IPS-11a (cell line): Measurements from ENCODE around the gene SMARCA1.
A peak's percentile ranks its signal among the peaks of the same experiment; 100 is the strongest.
"Not testable (repeated sequence)": the region's sequence is repeated elsewhere in the genome, so short reads cannot be mapped to it uniquely, and the experiment has no call there.

ENCODE experiments used
- H3K4me3 ChIP-seq: one replicate; pipeline ENCODE4 v1.5.1; 2013; ENCODE audit warnings: low read depth, low read length, control low read depth

Gene SMARCA1, protein sequence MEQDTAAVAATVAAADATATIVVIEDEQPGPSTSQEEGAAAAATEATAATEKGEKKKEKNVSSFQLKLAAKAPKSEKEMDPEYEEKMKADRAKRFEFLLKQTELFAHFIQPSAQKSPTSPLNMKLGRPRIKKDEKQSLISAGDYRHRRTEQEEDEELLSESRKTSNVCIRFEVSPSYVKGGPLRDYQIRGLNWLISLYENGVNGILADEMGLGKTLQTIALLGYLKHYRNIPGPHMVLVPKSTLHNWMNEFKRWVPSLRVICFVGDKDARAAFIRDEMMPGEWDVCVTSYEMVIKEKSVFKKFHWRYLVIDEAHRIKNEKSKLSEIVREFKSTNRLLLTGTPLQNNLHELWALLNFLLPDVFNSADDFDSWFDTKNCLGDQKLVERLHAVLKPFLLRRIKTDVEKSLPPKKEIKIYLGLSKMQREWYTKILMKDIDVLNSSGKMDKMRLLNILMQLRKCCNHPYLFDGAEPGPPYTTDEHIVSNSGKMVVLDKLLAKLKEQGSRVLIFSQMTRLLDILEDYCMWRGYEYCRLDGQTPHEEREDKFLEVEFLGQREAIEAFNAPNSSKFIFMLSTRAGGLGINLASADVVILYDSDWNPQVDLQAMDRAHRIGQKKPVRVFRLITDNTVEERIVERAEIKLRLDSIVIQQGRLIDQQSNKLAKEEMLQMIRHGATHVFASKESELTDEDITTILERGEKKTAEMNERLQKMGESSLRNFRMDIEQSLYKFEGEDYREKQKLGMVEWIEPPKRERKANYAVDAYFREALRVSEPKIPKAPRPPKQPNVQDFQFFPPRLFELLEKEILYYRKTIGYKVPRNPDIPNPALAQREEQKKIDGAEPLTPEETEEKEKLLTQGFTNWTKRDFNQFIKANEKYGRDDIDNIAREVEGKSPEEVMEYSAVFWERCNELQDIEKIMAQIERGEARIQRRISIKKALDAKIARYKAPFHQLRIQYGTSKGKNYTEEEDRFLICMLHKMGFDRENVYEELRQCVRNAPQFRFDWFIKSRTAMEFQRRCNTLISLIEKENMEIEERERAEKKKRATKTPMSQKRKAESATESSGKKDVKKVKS

DNA sequence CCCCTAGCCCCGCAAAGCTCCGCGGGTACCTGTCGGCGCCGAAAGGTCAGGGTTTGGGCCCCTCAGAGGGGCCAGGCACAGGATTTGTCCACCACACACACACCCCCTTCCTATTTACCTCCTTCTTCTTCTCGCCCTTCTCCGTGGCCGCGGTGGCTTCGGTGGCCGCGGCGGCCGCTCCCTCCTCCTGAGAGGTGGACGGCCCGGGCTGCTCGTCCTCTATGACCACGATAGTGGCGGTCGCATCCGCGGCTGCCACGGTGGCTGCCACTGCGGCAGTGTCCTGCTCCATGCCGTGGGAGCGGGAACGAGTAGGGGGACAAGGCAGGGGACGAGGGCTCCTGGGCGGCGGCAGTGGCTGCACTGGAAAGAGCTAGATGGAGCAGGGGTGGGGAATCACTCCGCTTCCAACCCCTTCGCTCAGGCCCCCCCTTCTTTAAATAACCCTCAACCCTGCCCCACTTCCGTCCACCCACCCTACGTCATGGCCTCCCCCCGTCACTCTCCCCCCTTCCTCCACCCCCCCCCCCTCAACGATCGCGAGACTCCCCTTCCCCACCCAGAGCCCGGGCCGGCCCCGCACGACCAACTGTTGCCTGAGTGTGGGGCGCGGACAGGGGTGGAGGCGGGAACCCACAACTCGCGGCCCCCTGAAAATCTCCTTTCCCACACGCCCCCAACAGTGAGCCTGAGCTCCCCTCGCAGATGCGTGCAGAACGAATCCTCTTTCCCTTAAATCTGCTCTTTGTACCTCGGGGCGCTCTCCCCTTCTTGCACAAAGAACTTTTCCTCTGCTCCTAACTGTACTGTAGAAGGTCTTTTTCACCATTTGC, at the start of gene SMARCA1:
Gene SMARCA1, minus strand, starts transcription at position 412 of the 833 bp plus-strand sequence. Its CDS starts 120 bp downstream, at position 292.
- peak within 1 kb of the TSS; percentile 60 for H3K4me3 ChIP-seq

DNA sequence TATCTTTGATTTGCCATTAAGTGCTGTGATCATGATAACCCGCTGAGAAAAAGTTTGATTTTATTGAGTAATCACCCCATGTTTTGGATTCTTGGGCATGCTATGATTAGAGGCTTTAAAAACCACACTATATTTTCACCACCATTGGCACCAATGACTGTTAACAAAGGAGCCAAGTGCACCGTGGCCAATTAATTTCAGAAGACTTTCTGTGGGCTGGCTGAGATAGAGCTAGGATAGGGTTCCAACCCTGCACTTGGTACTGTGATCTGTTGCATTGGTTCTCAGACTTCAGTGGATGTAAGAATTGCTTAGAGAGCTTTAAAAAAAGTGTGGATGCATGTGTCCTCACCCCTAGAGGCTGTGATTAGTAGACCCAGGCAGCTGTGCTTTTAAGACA, 49.1 kb upstream of the SMARCA1 start:
- no peak overlapping the region for H3K4me3 ChIP-seq

DNA sequence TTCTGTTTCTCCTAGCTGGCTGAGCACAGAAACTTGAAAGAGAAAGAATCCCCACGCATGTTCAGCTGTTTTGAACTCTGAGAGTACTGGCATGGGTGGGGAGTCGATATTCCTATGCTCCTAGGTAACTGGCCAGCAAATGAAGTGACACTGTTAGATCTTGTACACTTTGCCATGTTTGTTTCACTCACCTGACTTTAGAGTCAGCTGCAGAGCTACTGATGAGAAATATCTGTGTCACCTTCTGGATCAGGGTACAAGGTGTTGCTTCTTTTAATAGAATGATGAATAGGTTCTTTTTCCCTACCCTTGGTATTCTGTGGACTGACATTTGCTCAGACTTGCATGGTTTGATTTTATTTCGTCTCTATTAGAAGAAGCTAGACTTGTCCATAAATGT, 45.1 kb upstream of the SMARCA1 start:
- H3K4me3 ChIP-seq = no peak overlapping the region

DNA sequence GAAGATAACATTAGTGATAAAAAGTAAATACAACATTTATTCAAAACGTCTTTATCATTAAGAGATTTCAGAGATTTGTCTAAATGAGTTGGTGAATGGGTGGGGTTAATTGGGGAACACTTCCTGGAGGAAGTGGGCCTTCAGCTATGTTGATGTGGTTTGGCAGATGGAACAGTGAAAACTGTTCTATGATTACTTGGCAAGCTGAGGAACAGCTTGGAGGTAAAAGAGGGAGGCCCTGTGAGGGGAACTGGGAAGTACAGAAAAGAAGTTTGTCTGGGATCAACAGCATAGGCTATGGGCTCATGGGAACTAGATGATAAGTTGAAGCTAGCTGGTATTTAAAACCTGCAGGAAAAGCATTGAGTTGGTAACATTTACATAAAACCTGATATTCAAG, 42.8 kb upstream of the SMARCA1 start:
- H3K4me3 ChIP-seq = no peak overlapping the region

DNA sequence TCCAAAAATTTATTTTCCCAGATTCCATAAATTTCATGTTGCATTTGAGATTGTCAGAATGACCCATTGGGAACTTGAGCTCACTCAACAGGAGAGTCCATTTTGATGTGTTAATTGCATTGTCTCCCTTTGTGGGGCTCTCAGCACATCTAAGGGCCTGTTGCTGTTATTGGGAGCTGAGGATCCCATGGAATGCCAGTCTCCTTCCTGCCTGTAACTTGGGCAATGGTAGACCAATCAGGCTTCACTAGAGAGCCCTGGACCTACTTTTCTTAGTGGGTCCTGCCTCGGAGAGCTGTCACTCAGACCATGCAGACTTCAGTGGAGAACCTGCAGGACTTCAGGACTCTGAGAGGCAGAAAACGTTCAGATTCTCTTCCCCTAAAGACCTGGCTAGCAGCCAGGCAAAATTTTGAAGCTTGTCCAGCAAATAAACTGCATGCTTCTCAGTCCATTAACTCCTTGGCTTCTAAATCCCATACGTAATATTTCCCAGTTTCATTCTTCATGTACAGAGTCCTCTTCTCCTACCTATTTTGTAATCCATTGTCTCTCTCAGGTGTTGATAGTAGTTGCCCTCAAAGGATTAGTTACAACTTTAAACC, 41.9 kb upstream of the SMARCA1 start:
- H3K4me3 ChIP-seq = no peak overlapping the region

GRCh38 chrX:129564345-129564744, 41.1 kb upstream of the SMARCA1 start:
- not testable (repeated sequence) for H3K4me3 ChIP-seq

DNA sequence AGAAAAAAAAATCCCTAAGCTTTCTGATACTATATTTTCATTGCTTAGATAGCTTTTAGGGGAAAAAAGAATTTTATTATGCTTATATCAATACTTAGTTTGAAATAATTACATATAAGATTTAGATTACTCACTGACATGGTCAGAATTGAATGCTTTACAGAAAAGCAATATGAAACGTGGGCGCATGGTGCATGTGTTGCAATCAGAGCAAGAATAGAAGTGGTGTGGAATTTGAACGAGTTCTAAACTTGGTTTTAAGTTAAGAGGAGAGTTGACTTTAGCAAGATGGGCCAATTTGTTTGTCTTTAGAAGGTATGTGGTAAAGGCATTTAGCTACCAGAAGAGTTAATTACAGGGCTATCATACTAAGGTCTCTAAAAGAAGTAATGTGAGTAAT, 38.2 kb upstream of the SMARCA1 start:
- no peak overlapping the region for H3K4me3 ChIP-seq

- no peak overlapping the region for H3K4me3 ChIP-seq
Measured at GRCh38 chrX:129559783-129560182, 36.5 kb upstream of the SMARCA1 start.

- no peak overlapping the region for H3K4me3 ChIP-seq
Measured at GRCh38 chrX:129557844-129558480, 34.7 kb upstream of the SMARCA1 start.

DNA sequence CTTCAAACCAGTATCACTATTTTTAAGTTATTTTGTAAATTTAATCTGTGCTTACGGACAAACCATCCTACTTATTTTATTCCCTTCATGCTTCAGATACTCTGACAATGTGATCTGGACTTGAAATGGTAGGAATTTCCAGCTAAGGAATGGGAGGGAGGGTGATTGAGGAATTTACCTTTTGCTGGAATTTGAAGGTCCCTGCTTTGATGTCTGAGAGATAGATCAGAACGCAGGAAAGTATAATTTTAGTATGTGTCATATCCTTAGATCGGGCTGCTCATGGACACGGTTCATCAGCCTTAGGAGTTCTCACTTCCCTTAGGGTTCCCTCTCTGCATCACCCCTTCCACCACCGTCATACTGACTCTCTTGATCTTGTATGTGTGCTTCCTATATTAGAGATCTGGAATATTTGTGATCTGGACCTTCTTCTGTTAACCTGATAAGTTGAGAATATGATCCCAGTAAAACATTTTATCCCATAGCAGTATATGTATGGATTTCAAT, 33.6 kb upstream of the SMARCA1 start:
- H3K4me3 ChIP-seq = no peak overlapping the region

- H3K4me3 ChIP-seq = not testable (repeated sequence)
Measured at GRCh38 chrX:129554816-129555215, 31.5 kb upstream of the SMARCA1 start.

- H3K4me3 ChIP-seq = no peak overlapping the region
Measured at GRCh38 chrX:129553619-129554288, 30.5 kb upstream of the SMARCA1 start.

DNA sequence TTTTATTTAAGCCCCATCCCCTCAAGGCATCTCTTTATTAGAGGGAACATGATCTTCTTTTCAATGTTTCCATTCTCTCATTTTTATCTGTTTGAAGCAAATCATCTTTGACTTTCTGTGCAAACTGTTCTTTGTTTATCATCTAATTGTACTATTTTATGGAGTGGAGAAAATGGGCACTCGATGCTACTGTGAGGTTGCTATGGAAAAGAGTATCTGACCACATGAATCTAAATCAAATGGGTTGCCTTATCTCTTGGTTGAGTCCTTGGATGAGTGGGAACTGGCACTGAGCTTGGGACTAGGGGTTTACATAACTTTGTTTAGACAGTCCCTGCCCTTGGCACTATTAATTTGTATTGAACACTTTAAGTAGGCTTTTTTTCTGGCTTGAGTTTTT, 25.8 kb upstream of the SMARCA1 start:
- no peak overlapping the region for H3K4me3 ChIP-seq

GRCh38 chrX:129545408-129545807, 22.1 kb upstream of the SMARCA1 start:
- H3K4me3 ChIP-seq = no peak overlapping the region

DNA sequence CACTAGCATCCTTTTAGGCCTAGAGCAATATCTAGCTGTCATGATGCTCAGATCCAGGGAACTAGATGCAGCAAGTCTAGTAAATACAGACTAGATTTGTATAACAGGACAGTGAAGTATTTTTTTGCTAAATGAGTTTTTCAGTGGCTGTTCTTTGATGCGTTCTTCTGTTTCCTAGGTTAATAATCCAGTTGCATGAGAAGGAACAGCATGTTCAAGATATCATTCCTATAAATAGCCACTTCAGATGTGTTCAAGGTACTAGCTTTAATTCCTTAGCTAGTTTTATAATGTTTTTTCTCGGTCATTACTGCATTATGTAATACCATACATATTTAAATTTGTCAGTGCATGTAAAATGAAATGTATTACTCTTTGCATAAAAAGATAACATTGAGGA, 21.5 kb upstream of the SMARCA1 start:
- H3K4me3 ChIP-seq = no peak overlapping the region

- peak overlapping the region; percentile 50 for H3K4me3 ChIP-seq
Measured at GRCh38 chrX:129540722-129541184, 17.5 kb upstream of the SMARCA1 start.

DNA sequence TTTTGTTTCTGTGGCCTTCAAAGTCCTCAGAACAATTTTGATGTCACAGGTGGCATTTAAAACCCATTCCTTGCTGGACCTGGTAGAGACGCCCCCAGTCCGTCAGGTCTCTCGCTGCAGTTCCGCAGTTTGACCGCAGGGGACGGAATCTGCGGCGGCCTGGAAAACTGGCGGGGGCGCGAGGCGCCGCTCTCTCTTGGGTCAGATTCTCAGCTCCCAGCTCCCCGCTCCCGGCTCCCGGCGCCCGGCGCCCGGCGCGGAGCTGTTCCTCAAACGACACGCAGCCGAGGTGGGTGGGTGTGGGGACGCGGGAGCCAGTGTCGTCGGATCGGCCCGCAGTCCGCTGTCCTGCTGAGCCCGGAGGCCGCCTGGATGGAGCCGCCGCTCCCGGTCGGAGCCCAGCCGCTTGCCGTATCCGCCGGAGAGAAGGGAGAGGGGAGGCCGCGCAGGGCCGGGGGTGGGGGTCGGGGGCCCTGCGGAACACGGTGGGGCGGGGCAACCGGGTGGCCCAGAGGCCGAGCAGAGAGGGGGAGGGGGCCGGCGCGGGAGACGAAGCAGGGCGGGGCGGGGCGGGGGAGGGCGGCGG, 16.9 kb upstream of the SMARCA1 start, which contains the start of gene OCRL:
Gene OCRL, plus strand, starts transcription at position 192 of the 586 bp plus-strand sequence. Its CDS starts 181 bp downstream, at position 373.
- H3K4me3 ChIP-seq = peak within 1 kb of the TSS; percentile 50

DNA sequence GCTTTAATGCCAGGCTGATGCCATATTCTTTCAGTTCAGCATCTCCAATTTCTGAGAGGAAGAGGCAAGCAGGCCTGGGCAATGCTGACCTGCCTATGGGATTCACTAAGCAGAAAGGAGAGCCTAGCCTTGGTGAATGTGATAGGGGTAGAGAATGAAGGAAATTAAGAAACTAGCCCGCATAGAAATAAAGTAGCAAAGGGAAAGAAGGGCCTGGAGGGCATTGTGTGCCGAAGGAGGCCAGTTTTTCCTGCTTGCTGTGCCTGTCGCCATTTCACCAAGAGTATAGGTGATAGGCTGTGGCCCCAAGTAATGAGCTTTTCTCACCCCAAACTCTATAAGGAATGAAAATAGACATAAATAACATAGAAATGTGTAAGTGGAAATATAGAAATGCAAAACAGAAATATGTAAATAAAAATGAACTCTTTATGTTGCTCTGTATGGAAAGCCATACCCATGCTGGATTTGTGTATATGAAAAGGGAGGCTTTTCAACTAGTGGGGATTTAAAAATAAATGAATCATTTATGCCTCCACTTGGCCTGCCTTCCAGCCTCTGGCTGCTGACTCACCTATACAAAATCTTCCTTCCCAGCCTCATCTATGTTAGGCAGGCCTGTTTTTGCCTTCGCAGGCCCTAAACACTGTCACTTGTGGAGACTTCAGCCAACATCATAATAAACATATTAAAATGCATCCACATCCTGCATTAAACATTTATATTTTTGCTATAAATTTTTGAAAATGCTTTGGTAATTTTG, 11.7 kb upstream of the SMARCA1 start:
- no peak overlapping the region for H3K4me3 ChIP-seq
